IPS DF 4.7 (cell line): ENCODE data around the gene SRD5A1.

Experiments used
- DNase-seq: peaks from one replicate; pipeline ENCODE4 v3.0.0-alpha.2; 2013; ENCODE audit warnings: low spot score; ENCODE audit errors: extremely low read depth

SRD5A1 gene

DNA sequence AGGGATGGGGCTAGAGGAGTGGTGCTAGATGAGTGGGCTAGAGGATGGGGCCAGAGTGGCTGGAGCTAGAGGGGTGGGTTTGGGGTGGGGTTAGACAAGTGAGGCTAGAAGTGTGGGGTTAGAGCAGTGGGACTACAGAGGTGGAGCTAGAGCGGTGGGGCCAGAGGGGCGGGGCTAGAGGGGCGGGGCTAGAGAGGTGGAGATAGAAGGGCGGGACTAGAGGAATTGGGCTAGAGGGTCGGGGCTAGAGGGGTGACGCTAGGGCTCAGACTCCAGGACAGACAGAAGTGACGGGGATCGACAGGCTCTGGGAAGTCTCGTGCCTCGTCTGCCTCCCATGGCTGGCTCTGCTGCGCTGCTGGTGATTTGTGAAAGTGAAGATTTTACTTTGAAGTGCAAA, 49.0 kb downstream of the SRD5A1 start:
- no peak for DNase-seq

DNA sequence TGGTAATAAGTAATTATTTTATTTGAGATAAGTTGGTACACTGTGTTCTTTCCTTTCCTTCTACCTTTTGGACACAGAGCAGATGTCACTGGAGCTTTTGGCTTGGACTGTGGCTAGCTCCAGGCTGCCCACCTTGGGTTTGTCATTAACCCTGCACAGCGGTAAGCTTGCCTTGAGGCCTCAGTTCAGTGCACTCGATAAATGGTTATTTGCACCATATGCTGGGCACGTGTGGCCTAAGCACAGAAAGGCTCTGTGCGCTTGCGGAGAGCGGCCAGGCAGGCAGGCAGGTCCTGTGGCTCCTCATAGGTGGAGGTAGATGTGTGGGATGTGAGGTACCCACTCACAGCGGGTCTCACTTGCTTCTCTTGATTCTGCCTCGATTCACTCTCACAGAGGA, 50.0 kb downstream of the SRD5A1 start:
- no peak for DNase-seq

DNA sequence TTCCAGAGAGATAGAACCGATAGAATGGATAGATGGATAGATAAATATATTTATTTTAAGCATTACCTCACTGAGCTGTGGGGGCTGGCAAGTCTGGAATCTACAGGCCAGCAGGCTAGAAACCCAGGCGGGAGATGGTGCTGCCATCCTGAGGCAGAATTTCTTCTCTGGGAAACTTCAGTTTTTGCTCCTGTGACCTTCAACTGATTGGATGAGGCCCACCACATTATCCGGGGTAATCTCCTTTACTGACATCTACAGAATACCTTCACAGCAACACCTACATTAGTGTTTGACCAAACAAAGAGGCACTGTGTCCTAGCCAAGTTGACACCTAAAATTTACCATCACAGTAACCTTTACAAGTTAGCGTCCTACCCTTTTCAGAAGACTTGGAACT, 50.8 kb downstream of the SRD5A1 start:
- no peak for DNase-seq

DNA sequence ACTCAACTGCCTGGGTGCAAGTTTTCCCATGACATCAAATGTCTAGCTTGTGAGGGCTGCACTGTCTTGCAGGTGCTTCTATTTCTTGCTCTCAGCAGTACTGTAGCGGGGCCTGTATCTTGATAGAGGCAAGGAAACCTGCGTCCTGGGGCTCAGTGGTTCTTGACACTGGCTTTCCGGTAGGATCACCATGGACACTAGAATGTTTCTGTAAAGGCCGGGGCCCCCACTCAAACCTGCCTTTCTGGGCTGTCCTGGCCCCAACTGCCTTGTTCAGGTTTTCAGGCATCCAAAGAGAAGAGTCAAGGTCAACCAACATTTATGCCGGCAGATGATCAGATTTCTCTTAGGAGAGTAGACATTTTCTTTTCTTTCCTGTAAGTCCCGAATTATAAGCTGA, 53.3 kb downstream of the SRD5A1 start:
- no peak for DNase-seq

DNA sequence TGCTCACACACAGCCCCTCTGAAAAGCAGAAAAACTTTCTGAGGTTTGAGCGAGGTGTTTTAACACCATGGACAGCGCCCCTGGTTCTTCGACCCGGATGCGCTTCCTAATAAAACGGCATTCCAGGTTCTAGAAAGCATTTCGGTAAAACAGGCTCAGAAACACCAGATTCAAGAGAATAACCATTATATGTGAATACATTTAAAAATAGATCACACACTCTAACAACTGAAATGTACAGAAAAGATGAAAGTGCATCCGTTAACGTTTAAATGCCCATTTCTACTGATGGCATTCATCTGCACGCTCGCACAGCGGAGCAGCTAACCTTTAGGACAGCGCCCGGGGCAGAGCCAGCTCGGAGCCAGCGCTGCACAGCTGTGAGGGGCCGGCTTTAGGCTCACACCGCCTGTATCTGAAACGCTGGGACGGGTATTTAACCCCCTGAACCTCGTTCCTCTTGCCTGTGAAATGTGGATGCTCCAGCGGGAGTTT, 53.7 kb downstream of the SRD5A1 start:
- peak; percentile 28 for DNase-seq

DNA sequence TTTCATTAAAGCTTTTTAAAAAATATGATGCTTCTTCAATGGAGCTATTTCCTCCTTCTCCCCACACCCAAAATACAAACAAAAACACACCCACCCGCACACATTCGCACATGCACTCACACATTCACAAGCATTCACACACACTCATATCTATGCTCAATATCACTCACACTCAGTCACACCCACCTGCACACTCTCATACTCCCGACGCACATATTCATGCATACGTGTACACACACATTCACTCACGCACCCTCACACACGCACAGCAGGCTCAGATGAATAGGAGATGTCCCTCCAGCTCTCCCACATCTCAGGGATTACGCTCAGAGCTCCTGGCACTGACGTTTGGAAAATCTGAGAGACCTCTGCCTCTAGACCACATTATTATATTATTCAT, 54.3 kb downstream of the SRD5A1 start:
- DNase-seq: no peak

DNA sequence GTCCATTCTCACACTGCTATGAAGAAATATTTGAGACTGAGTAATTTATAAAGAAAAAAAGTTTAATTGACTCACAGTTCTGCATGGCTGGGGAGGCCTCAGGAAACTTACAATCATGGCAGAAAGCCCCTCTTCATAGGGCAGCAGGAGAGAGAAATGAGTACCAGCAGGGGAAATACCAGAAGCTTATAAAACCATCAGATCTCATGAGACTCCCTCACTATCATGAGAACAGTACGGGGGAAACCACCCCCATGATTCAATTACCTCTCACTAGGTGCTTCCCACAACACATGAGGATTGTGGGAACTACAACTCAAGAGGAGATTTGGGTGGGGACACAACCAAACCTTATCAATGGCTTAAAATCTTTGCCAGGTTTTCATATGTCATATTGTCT, 59.7 kb downstream of the SRD5A1 start:
- DNase-seq: no peak

DNA sequence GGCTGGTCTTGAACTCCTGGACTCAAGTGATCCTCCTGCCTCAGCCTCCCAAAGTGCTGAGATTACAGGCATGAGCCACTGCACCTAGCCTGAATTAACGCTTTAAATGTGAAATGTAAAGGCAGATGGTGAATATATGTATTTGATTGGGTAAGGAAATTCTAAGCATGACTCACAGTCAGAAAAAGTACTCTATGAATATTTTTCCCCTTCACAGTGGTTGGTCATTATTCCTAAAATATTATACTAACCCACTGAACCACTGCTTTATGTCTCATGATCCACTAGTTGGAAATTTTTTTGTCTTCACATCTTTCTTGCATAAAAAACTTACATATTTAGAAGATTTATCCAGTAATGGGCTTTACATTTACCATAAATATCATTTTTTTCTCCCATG, 65.5 kb downstream of the SRD5A1 start:
- DNase-seq: no peak

DNA sequence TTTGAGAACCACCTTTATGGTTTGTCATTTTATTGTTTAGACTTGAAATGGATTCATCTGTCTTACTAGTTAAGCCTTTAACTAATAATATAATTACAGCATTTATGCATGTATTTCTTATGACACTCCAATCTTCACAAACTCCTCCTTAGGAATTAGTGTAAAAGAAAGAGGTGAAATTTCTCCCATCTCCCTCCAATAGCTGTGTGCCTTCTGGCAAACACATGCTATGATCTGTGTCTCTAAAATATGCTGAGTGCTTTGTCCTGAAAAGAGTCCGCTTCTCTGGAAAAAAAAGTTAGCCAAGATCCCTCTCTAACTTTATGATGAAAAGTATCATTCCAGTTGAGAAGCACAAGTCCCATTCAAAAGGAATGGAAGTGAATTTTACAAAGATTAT, 66.1 kb downstream of the SRD5A1 start:
- DNase-seq: no peak

DNA sequence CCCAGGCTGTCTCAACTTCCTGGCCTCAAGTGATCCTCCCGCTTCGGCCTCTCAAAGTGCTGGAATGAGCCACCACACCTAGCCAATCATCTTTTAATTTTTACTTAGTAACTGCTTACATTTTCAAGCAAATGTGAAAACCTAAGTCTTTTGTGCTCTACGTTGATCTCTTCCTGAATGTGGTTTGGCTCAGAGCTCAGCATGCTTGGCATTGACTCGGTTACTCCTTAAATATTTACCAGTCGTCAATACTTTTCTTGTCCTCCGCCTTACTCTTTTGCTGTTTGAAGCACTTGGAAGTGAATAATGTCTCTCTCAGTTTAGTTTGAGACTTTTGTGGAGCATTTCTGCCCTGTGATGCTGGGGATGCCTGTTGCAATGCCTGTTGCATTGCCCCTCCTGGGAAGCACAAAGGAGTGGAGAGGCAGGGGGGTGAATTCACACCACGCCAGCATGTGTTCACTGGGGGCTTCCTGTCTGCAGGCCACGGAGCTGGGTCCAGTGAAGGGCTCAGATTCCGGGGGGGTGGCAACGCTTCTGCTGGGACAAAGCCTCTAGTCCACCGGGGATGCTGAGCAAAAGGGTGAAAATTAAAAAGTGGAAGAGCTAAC, 66.9 kb downstream of the SRD5A1 start:
- no peak for DNase-seq

DNA sequence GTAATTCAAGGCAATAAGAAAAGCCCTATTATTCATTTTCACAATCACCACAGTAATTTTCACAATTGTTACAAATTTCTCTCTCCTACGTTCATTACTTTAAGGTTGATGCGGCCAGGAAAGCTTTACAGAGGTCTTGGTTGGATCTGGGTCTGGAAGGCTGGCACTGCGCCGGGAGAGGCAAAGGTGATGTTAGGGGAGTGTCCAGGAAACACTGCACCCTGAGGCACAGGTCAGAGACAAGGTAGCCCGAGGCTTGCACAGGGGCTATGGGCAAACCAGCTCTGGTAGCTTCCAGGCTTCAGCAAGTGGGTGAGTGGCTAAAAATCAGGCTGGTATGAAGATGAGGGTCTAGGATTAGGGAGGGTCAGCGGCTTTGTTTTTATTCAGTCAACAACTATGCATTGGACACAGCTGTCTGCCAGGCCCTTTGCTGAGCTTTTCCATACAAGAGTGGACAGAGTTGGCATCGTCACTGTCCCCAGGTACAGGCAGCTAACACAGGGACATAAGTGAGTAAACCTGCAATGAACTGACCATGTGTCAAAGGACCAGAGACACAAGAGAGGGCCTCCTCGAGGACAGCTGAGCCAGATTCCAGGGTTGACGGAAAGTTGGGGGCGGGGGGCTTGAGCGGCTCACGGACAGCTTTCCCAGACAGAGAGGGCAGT, 67.6 kb downstream of the SRD5A1 start:
- no peak for DNase-seq

DNA sequence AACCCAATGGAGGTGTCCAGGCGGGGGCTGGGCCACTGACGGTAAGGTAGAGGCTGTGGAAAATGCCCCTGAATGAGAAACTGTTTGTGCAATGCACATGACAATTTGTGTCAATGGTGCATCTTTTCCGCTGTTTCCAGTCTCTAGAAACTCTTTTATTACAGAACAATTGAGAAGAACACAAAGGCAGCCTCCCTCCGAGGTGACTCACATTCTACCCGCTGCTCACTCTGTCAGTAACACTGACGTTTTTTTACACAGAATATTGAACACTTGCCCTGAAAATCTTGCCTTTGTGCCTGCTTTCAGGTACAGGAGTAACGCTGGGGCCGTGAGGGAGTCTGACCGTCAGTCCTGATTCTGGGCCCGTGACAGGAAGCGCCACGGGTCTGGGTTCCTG, 68.3 kb downstream of the SRD5A1 start:
- DNase-seq: no peak

DNA sequence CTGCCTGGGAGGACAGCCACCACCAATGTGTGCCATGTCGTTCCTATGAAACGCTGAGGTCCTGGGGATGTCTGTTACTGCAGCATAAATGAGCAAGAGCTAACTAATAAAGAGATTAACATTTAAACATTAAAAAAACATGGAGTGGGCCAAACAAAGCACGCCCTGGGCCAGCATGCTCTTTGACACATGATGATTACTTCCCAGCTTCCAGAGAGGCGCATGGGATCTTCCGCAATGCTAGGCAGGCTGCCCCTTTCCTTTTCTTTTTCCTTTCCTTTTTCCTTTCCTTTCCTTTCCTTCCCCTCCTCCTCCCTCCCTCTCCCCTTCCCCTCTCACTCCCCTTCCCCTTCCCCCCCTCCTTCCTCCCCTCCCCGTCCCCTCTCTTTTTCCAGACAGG, 69.4 kb downstream of the SRD5A1 start:
- no peak for DNase-seq

DNA sequence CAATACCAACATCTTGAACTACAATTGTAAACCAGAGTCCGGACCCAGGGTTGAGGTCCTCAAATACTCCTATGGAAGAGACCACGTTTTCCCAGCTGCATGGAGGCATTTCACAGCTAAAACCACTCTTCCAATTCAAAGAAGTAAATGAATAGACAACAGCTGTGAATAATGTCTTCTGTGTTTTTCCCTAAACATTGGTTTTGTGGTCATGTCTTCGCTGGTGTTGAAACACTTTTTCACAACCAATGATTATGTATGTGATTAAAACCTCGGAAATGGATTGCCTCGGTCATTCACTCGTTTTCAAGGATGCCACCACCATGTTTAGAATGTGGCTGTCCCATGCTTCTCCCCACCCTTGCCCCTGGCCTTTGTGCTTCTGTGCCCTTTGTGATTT, 70.6 kb downstream of the SRD5A1 start:
- no peak for DNase-seq

DNA sequence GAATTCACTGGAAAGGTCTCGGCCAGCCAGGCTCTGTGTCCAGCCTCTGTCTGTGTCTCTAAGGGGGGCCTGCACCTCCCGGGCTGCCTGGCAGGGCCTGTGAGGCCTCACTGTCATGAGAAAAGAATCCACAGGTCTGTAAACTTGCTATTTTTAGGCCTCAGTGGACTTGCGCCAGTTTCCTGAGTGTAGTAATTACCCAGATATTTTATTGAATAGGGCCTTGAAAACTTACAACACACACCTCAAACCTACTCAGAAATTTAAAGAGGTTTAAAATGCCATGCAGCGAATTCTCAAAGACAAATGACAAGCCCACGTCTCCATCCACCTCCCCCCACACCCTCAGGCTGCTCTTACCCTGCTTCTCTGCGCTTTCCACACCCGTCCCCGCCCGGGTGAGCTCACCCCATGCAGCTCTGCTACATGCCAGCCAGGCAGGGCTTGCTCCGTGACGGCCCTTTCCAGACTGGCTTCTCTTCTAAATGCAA, 71.2 kb downstream of the SRD5A1 start:
- no peak for DNase-seq

DNA sequence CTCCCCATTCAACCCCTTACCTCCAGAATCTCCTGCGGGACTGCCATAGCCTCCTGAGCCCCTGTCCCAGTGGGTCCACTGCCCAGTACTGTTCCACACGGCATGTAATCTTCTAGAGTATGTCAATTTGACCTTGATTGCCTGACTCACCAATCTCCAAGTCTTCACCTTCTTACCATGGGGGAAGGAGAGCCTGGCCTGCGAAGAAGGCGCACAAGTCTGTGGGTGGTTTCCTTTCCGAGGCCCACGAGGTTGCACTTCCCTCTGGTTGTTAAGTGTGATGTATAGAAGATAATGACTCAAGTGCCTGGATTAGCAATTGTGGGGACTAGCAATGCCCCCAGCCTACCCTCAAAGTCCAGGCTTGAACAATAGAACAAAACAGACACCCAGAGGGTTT, 71.8 kb downstream of the SRD5A1 start:
- DNase-seq: no peak

DNA sequence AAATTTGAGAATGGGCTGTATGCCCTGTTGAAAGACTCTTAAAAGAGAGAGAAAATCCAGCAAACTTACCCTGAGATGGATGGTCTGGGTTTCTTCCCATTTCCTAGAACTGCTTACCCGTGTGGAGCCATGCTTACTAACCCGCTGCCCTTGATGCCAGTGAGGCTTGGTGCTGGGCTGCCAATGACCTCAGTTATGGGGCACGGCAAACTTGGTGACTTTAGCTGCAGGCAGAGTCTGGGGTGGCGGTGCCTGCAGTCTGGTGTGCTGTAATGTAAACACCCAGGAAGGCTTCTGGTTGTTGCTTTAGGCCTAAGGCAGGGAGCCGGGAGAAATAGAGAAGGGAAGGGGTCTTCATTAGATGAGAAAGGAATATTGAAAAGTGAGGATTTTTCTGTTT, 72.7 kb downstream of the SRD5A1 start:
- DNase-seq: no peak

DNA sequence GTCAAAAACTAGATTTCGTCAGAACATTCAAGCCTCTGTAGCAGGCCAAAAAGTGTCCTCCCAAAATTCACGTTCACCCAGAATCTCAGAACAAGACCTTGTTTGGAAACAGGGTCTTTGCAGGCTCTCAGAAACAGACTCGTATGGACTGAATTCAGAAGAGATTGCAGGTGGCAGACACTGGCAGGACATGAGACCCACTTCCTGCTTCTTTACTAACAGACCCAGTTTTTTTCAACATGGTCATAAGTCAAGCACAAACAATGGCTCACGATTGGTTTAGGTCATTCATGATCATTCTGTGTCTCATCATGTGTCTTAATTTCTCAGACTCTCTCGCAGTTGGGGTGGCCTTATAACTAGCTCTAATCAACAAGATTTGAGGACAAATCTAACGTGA, 74.6 kb downstream of the SRD5A1 start:
- DNase-seq: no peak

DNA sequence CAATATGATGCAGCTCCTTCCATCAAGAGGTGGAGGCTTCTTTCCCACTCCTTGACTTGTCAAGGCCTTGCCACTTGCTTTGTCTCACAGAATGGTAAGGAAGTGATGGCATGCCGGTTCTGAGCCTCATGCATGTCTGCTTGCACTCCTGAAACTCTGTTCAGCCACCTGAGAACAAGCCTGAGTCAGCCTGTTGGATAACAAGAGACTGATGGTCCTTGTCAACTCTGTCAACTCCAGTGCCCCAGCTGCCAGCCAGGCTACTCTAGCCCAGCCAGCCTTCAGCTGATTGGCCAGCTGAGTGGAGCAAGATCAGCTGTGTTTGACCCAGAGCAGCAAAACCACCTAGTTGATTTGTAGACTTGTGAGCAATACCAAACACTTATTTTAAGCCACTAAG, 75.6 kb downstream of the SRD5A1 start:
- no peak for DNase-seq

DNA sequence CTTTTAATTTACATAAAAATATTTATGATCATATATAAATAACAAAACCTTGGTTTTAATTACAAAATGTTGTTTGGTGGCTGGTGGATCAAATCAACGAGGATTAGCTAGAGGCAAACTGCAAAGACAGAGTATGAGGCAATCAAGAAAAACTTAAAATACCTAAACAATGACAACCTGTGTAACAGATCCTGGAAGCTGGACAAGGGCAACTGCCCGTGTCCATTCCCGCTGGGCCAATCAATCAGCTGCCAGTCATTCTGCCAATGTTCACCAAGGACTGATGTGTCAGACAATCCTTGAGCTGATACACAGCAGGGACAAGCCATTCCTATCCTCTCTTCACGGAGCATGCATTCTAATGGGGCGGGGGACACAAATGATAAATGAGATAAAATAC, 76.8 kb downstream of the SRD5A1 start:
- no peak for DNase-seq

DNA sequence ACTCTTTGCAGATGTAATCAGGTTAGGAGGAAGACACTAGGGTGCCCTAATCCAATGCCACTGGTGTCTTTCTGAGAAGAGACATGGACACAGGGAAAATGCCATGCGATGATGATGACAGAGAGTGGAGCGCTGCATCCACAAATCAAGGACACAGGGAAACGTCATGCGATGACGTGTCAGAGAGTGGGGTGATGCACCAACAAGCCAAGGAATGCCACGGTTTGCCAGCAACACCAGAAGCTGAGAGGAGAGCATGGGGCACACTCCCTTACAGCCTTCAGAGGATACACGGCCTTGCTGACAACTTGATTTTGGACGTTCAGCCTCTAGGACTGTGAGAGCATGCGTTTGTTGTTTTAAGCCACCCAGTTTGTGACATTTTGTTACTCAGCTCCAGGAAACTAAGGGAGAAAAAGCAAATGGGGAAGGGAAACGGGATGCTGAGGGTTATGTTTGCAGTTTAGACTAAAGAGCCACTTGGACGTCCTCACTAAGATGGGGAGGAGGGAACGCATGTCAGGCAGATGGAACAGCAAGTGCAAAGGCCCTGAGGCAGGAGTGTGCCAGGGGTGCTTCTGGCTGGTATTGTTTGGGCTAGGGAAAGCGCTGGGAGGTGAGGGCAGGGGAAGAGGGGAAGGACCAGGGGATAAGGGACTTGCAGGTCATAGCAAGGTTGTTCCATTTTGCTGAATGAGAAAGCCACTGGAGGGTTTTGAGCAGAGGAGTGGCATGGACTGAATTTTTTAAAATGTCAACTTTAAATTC, 77.5 kb downstream of the SRD5A1 start:
- no peak for DNase-seq

DNA sequence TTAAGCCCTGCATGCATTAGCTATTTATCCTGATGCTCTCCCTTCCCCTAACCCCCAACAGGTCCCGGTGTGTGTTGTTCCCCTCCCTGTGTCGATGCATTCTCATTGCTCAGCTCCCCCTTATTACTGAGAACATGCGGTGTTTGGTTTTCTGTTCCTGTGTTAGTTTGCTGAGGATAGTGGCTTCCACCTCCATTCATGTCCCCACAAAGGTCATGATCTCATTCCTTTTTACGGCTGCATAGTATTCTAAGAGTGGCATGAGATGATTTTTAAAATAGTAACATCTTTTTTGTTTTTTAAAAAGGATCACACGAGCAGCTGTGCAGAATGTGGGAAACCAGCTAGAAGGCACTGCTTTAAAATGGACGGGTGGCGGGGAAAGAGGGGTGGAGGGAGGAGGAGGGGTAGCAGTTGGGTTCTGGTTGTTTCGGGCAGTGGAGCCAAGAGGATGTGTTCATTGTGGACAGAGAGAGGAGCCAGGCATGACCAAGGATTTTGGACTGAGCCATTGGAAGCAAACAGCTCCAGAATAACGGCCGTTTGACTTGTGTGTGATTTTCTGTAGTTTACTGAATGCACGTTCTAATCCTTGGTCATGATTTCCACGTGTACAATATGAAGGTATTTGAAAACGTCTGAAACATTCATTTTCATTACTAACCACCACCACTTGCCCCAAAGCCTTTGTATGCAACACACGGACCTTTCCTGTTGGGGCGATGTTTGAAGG, 78.3 kb downstream of the SRD5A1 start:
- DNase-seq: no peak
